HG03025 (cell line): Measurements from ENCODE around the gene HNRNPA3.
"Not testable (repeated sequence)": the region's sequence is repeated elsewhere in the genome, so short reads cannot be mapped to it uniquely, and the experiment has no call there.

ENCODE experiments used
- ATAC-seq: cut with Tn5 transposase; IDR thresholded peaks from one replicate; pipeline ENCODE4 v1.9.1; 2021; ENCODE audit warnings: mild to moderate bottlenecking, moderate library complexity; ENCODE audit not compliant: unreplicated experiment, low FRiP score

Gene HNRNPA3

GRCh38 chr2:177229442-177230242, 17.0 kb downstream of the HNRNPA3 start:
- no peak for ATAC-seq

GRCh38 chr2:177231270-177231669, 18.7 kb downstream of the HNRNPA3 start:
- no peak for ATAC-seq

- ATAC-seq, result no peak
Measured at GRCh38 chr2:177232098-177232704, 19.6 kb downstream of the HNRNPA3 start.

GRCh38 chr2:177234267-177234666, 21.7 kb downstream of the HNRNPA3 start:
- no peak for ATAC-seq

GRCh38 chr2:177235855-177236437, 23.4 kb downstream of the HNRNPA3 start:
- no peak for ATAC-seq

GRCh38 chr2:177237932-177238331, 25.3 kb downstream of the HNRNPA3 start:
- no peak for ATAC-seq

GRCh38 chr2:177239053-177239452, 26.5 kb downstream of the HNRNPA3 start:
- no peak for ATAC-seq

GRCh38 chr2:177239932-177240630, 27.5 kb downstream of the HNRNPA3 start:
- ATAC-seq, result no peak

GRCh38 chr2:177241711-177242120, 29.1 kb downstream of the HNRNPA3 start:
- no peak for ATAC-seq

GRCh38 chr2:177242121-177242987, 29.8 kb downstream of the HNRNPA3 start:
- no peak for ATAC-seq

- no peak for ATAC-seq
Measured at GRCh38 chr2:177243073-177243472, 30.5 kb downstream of the HNRNPA3 start.

GRCh38 chr2:177243476-177243875, 30.9 kb downstream of the HNRNPA3 start:
- no peak for ATAC-seq

GRCh38 chr2:177244244-177244771, 31.7 kb downstream of the HNRNPA3 start:
- no peak for ATAC-seq

- no peak for ATAC-seq
Measured at GRCh38 chr2:177245010-177245422, 32.4 kb downstream of the HNRNPA3 start.

GRCh38 chr2:177246000-177246399, 33.4 kb downstream of the HNRNPA3 start:
- ATAC-seq, result no peak

GRCh38 chr2:177246523-177247030, 34.0 kb downstream of the HNRNPA3 start:
- not testable (repeated sequence) for ATAC-seq

GRCh38 chr2:177247693-177248262, 35.2 kb downstream of the HNRNPA3 start:
- ATAC-seq, result no peak

- ATAC-seq, result no peak
Measured at GRCh38 chr2:177249038-177249437, 36.4 kb downstream of the HNRNPA3 start.

GRCh38 chr2:177250461-177250860, 37.9 kb downstream of the HNRNPA3 start:
- ATAC-seq, result no peak
